SW480 (cell line): ENCODE results near the gene RASL10A.

ENCODE experiments used
- DNase-seq: peaks from one replicate; pipeline ENCODE4 v3.0.0-alpha.2; 2016; ENCODE audit warnings: low spot score

Gene RASL10A

DNA sequence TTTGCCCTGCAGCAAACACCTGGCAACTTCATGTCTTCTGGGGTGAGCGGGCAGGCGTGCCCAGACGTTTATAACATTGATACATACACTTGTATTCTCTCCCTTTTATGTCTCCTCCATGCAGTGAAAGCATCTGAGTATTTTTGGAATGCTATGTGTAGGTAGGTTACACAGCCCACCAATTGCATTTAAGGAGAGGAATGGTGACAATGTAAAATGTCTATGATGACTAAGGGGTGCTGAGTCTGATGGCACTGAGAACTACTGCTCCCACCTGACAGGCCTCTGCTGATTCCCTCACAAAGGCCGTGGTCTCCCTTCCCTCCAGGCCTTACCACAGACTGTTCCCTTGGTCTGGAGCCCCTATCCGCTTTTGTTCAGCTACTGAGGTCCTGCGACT, 22.9 kb upstream of the RASL10A start:
- no peak for DNase-seq

DNA sequence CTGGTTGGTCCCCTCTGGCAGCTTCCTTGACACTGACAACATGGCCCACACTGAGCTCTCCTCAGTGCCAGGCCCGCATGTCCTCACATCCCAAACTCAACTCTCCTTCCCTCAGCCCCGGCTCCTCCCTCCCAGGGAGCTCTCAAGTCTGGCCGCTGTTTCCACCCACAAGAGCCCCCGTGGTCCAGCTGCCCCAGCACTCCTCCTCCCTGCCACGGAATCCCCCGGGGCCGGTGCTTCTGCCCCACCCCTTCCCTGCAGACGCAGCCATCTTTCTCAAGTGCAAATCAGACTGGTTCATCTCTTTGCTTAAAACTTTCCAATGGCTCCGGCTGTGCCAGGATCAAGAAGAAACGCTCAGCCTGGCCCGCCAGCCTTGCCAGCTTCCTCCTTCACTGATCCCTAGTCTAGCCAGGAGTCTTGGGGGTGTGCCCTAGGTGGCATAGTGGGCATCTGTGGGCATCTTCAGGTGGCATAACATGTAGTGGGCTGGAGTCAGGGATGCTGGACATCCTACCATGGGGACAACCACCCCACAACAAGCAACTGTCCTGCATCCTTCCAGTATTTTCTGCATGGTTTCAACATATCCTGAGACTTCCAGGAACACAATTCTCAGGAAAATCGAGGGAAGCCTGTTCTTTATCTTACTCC, 22.3 kb upstream of the RASL10A start:
- no peak for DNase-seq

DNA sequence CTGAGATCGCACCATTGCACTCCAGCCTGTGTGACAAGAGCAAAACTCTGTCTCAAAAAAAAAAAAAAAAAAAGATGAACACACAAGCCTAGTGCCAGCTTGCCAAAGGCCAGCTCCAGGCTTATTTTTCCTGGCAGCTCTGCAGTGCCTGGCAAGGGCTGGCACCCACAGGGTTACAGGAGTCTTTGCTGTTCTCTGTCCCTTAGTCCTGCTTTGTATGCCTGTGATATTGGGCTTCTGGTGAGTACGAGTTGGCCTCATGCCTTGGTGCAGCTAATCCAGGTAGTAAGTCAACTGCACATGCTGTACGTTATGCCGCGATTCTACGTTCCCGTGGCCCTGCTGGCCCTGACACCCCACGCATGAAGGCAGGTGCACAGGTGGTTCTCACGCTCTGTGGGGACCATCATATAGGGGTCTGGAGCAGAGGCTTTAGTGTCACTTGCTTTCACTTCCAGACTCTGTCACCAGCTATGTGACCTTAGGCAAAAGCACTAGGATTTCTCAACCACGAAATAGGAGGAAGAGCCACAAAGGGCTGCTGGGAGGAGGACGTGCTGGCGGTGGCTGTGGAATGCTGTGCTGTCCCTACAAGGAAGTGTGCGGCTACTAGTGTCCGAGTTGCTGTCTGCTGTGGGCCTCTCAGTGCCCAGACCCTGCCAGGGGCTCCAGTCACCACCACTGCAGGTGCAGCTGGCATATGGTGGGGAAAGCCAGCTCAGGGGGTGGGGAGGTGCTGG, 21.4 kb upstream of the RASL10A start:
- no peak for DNase-seq

DNA sequence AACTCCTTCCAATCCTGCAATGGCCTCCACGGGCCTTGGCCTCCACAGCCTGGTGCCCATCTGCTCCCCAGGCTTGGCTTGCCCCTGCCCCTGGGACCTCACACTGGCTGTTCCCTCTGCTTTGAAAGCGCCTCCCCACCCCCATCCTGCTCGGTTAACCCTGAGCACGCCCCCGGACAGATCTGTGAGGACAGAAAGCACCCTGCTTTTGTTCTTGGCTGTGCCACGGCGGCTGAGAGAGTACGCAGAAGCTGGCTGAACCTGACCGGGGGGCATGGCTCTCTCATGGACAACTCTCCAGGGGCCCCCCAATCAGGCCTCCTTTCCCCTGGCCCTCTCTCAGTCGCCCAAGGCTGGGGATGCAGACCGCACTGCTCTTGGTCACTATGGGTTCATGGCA, 20.2 kb upstream of the RASL10A start:
- no peak for DNase-seq

DNA sequence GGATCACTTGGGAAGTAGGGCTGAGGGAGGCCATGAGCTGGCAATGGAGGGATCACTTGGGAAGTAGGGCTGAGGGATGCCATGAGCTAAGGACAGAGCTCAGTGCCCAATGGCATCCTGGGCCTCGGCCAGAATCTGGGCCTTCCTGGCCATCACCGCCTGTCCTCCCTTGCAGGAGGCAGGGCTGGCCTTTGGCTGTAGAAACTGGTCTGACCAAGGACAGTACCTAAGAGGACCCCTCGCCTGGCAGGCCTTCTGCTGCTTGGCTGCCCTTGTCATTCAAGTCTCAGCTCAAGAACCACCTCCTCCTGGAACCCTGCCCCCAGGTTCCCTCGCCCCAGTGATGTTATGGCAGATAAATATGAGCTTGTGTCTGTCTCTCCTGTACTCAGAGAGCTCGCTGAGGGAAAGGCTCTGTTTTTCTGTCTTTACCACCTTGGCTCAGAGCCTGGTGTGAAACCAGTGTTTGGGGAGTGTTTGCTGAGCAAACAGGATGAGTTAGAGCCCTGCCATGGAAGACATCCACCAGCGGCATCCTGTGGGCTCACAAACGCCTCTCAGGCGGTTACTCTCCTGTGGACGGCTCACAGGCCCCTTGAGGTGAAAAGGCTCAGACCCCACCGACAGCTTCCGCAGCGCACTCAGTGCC, 19.3 kb upstream of the RASL10A start:
- DNase-seq = no peak

DNA sequence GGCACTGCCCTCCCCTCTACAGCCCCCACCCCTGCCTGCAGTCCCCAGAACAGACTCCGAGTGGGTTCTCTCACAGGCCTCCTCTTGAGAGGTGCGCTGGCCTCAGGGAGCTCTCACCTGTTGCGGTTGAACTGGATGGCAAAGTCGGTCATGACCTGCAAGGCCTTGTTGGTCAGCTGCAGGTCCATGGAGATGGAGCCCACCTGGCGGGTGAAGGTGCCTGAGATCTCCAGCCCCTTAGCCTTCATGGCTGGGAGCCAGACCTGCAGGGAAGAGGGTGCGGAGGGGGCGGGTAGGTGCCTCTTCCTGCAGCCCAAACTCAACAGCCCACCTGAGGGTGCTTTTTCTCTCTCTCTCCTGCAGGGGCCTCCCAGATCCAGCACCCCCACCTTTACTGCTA, 18.7 kb upstream of the RASL10A start:
- DNase-seq = no peak

DNA sequence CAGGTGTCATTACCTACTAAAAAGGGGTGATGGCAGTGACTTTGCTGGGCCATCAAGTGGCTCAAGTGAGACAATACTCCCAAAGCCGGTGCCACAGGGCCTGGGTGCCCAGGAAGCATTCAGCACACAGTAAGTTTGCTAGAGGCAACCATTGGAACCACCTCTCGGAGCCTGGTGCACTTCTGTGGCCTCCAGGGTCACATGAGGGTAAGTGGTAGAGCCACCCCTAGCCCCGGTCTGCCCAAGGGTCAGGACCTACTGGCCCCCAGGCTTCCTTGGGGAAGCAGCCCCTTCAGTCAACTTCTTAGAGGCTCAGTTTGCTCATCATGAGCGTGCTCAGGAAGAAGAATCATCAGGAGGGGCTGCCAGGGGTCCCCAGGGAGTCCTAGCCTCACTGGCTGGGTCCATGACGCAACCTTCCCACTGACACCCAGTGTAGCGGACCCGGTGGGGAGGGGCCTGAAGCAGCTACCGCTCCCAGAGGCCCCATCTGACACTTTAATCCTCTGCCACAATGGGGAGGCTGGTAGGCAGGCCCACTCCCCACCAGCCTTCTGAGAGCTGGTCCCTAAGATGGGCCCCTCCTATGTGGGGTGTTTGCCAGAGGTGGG, 17.5 kb upstream of the RASL10A start:
- no peak for DNase-seq

DNA sequence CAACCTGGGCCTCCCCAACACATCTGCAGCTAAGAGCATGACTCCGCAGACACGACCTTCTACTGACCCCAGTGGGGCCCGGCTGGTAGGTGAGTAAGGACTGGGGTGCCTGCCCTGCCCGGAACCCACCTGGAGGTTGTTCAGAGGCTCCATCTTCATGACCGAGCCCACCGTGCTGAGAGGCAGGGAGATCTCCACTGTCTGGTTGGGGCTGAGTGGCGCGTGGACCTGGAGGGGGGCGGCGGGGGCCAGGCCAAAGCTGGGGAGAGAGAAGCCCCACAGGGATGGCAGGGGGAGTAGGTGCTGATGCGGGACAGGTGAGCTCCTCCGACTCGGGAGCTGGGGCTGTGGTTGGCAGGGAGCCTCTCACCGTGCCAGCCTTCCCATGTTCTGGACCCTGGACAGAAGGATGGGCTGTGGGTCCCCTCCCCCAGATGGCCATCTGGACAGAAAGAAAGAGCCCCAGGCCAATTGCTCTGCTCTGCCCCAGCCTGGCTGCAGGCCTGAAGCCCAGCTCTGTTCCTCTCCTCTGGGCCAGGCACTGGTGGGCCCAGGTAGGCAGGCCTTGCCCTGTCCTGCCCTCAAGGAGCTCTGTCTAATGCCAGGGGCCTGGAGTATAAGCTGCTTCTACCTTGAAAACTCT, 16.3 kb upstream of the RASL10A start:
- DNase-seq = no peak

DNA sequence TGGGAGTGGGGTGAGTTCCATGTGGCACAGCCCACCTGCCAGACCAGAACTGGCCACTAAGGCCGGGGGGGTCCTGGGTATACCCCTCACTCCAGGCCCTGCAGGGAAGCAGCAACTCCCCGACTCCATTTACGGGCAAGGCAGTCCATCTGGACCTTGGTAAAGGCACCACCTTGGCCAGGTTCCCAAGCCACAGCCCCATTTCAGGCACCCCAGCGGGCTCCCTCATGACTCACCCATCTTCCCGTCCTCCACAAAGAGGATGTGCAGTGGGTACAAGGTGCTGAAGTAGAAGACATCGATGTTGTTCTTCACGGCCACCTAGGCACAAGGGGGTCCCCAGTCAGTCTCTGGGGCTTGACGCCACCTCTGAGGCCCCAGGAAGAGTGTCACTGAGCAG, 15.7 kb upstream of the RASL10A start:
- DNase-seq = no peak

DNA sequence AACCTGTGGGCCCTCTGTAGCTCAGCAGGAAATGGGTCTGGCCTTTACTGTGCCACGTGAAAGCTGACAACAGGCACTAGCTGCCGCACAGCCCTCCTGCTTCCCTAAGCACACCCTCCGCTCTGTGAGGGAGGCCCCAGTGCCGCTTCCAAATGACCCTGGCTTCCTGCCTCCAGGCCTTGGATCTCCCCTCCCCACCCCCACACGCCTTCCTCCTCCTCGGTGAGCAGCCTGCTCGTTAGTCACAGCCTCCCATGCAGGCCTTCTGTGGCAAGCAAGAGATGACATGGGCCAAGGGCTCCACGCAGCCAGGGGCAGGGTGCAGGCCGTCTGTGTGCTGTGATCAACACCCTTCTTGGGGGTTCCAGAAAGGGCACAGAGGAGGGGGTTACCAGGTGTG, 15.3 kb upstream of the RASL10A start:
- no peak for DNase-seq

DNA sequence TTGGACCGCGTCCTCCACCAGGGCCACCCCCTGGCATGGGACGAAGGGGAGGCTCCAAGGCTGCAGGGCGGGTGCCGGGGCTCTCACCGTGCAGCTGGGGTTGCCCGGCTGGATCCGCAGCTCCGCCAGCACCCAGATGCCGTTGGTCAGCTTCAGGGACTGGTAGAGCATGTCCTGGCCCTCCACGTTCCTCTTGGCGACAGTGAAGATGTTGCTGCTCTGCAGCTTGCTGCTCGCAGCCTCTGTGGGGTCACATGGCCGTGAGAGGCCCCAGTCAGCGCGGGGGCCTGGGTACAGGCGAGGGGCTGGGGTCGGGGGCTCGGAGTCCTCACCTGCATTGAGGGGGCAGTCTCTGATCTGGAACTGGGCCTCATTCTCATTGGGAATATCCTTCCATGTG, 14.8 kb upstream of the RASL10A start:
- no peak for DNase-seq

DNA sequence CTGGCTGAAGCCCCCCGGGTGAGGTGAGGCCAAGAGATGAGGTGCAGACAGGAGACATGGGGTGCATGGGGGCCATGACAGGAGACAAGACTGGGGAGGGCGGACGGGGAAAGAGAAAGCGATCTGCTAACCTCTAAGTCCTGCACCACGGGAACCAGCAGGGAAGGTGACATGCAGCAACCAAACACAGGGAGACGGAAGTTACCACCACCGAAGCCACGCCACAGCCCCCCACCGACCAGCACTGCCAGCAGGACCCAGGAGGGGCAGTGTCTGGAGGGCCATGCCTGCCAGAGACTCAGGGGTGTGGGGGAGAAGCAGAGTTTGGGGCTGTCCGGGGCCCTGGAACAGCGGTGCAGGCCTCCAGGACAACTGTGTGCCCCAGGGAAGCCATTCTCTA, 14.1 kb upstream of the RASL10A start:
- DNase-seq = no peak

DNA sequence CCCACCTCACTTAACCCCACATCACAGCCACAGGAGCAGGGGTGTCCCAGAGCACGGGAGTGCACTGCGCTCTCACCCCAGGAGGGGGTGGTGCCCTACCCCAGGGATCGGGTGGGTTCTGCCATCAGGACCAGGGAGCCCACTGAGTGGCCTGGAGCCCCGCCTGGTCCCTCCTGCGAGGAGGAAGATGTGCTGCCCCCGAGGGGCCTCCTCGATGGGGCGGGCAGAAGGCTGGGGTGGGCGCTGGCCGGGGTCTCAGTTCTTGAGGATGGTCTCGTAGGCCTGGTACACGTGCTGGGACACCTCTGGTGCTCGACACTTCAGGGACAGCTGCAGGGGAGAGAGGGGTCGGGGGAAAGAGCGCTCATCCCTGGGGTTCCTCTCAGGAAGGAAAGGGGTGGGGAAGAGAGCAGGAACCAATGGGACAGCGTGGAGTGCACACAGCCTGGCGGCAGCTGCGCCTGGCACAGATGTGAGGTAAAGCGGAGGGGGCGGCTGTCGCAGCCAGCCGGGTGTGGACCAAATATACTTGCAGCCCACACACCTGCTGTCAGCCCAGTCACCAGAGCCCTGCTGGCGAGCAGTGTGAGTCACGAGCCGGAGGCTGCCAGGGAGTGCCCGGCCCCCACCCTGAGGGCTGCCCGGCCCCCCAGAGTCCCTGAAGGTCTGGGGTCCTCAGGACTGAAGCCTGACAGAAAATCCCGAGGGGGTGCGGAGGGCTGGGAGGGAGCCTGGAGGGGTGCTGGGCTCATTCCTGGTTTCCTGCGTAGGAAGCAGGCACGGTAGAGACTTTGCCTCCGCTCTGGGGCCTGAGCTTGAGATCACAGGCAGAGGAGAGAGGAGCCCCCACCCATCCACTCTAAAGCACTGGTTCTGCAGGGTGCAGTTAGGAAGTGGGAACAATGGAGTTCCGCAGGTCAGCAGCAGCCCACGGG, 13.3 kb upstream of the RASL10A start:
- DNase-seq = no peak

DNA sequence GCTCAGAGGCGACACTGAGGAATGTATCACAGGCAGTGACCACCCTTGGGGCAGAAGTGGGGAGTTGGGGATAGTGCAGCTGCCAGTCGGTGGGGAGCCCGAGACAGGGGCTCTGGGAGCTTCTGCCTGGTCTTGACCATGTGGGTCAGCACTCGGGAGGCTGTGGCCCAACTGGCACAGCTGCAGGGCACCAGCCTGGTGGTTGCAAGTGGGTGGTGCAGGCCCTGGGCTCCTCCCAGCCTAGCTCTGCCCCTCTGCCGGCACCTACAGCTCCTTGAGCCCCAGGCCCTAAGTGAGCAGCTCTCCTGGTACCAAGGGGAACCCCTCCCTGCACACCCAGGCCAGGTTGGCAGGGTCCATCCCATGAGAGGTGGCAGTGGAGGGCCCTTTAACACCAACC, 12.6 kb upstream of the RASL10A start:
- no peak for DNase-seq

DNA sequence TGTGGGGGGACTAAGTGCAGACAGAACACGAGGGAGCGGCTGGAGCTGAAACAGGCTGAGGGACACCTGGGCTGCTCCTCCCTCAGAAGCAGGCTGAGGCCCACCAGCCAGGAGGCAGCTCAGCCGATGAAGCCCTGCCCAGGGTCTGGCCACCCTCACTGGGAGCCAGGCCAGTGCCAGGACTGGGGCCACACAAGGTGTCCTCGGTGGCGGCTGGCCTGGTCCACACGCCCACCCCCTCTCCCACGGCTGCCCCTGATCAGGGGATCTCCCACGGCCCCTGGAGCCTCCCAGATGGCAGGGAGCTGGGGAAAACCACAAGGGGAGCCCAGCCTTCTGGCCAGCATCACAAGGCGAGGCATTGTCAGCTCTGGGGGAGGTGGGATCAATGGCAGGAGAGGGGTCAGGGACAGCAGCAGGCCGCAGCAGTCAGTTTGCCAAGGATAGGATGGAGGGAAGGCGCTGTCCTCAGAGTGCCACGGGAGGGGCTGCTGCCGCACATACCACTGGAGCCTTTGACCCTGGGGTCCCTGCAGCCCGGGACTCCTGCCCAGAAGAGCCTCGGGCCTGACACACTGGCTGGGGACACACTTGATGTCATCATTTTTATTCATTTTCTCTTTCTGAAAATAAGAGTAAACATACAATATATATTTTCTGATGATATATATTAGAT, 11.7 kb upstream of the RASL10A start:
- no peak for DNase-seq

DNA sequence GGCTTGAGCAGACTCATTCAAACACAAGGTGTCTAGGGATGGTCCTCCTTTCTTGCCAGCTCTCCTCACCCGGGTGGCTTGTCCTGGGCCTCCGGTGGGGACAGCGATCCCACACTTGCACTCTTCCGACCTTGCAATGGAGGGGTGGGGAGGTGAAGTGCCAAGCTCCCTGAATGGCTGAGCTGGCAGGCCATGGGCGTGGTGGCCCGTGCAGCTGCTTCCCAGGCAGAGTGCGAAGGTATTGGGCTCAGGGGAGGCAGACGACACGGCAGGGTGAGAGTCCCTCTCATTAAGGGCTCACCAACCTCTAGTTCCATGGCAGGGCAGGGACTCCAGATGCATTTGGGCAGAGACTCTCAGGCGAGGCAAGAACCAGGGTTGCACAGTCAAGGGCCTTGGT, 11.0 kb upstream of the RASL10A start:
- no peak for DNase-seq

DNA sequence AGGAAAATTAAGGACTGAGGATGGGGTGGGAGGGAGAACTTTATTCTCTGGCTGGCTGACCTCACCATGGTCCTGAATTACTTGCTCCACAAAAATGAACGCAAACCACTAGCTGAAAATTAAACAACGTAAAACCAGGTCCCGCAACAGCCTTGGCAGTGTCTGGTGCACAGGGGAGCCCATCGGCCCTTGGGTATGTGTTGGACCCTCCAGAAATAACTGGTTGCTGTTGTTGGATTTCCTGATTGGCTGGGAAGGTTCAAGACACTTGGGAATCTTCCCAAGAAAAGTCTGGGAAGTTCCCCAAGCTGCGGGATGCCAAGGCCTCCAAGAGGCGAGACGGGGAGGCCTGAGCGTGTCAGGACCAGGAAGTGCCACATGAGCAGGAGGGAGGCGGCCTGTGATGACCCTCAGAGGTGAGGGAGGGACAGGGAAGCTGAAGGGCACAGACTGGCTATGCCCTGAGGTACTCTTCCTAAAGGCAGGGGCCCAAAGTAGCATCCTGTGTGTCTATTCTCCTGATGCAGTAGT, 10.4 kb upstream of the RASL10A start:
- DNase-seq = no peak

DNA sequence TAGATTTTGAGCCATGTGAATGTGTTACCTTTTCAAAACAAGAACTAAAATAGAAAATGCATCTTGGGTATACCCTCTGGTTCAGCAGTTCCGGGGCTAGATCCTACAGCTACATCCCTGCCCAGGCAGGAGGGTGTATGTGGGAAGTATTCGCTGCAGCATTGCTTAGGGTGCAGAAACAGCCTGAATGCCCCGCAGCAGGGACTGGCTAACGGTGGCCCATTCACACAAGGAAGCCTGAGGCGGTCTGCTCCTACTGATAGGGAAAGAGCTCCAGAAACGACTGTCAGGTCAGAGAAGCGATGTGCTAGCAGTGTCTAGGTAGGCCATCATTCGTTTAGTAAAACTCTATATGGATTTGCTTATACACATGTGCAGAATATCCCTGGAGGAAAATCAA, 9.9 kb upstream of the RASL10A start:
- no peak for DNase-seq

DNA sequence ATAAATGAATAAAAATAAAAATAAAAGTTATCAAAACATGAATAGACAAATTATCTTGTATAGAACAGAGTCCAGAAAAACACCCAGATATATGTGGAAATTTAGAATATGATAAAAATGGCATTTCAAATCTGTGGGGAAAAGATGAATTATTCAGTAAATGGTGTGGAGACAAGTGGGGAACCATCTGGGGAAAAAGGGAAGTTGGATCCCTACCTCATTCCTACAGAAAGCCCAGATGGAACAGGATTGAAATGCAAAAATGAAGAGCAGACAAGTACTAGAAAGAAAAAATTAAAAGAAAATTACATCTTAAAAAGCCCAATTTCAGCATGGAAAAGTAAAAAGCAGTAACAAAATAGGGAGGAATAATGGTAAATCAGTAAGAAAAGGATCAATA, 8.1 kb upstream of the RASL10A start:
- DNase-seq = no peak

DNA sequence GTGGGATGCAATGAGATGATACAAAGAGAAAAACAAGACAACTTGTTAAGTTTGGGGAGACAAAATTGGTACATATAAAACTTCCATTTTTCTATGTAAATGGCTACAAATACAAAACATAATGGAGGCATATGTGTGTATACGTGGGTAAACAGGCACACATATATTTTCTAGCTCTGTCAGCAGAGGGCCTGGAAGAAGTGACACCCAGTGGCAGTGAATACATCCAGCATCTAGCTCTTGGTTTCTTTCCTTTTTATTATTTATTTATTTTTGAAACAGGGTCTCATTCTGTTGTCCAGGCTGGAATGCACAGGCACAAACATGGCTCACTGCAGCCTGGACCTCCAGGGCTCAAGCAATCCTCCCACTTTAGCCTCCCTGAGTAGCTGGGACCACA, 5.0 kb upstream of the RASL10A start:
- peak; percentile 62 for DNase-seq

DNA sequence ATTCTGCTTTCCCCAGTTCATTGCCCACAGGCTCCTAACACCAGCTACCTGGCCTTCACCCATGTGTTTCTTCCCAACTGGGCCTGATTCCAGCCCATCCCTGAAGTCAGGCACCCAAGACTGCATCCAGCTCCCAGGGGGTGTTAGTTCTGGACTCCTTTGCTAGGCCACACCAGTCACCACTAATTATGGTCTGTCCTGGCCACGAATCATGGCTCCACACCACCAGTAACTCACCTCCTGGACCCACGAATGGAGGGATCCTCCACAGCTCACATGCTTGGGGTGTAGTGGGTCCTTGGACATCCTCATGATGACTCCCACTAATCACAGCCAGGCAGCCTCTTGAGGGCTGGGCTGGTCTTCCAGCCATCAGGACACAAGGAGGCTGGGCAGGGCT, 3.6 kb upstream of the RASL10A start:
- no peak for DNase-seq
